SK-N-SH (cell line): ENCODE results near the gene TRAF2. TPM values are rescaled to one million over a fixed set of nuclear protein-coding genes. Genes with fewer than 3 reads are reported as not detected.

Experiments
- CTCF ChIA-PET: fragments of 300-600, 350-600 bp; formaldehyde crosslinking; extraction: SDS; loops from one replicate; lab custom pipeline; 2021; lab: Yijun Ruan, JAX
- POLR2A ChIA-PET: fragments of 350-600 bp; sonication (Branson Sonifier 250); formaldehyde crosslinking; extraction: SDS; loops from one replicate; lab custom pipeline; 2020; ENCODE audit warnings: antibody characterized with exemption, inconsistent platforms; lab: Yijun Ruan, JAX
- DNase-seq: peaks from one replicate; pipeline ENCODE4 v3.0.0; 2012
- H2AFZ ChIP-seq: fragments of 200-600 bp; sonication (generic); 2 replicates; pipeline ENCODE4 v1.8.1; 2016; ENCODE audit warnings: antibody characterized with exemption, mild to moderate bottlenecking, low read depth
- H3F3A ChIP-seq: fragments of 200-600 bp; sonication (generic); replicated peaks from 2 replicates; pipeline ENCODE3; 2016; ENCODE audit warnings: antibody characterized with exemption, mild to moderate bottlenecking; ENCODE audit not compliant: insufficient read depth
- H3K27ac ChIP-seq, 2 experiments: fragments of 200-500 bp in 1 of 2; fragments of 200-600 bp in 1 of 2; sonication (Bioruptor generic) in 1 of 2; sonication (generic), shearing (Covaris generic) in 1 of 2; 2 replicates each; pipeline versions ENCODE4 v1.5.1 to v1.6.1; 2014 to 2016; ENCODE audit warnings: low read depth in 2 of 2, inconsistent platforms in 1 of 2, low read length in 1 of 2, mild to moderate bottlenecking in 1 of 2, mixed read lengths in 1 of 2
- H3K27me3 ChIP-seq: fragments of 200-600 bp; sonication (generic), shearing (Covaris generic); 2 replicates; pipeline ENCODE4 v1.6.1; 2016; ENCODE audit warnings: mixed run types; ENCODE audit not compliant: insufficient read depth
- H3K36me3 ChIP-seq, 2 experiments: fragments of 200-500 bp in 1 of 2; fragments of 200-600 bp in 1 of 2; sonication (Bioruptor generic) in 1 of 2; sonication (generic) in 1 of 2; replicated peaks in 1 of 2; 2 replicates each; pipeline versions ENCODE3 to v1.5.1; 2014 to 2016; ENCODE audit warnings: low read length in 1 of 2, mild to moderate bottlenecking in 1 of 2; ENCODE audit not compliant: insufficient read depth in 2 of 2, control insufficient read depth in 1 of 2
- H3K4me1 ChIP-seq, 2 experiments: fragments of 200-500 bp in 1 of 2; fragments of 200-600 bp in 1 of 2; sonication (Bioruptor generic) in 1 of 2; sonication (generic), shearing (Covaris generic) in 1 of 2; 2 replicates each; pipeline versions ENCODE4 v1.5.1 to v1.6.1; 2014 to 2016; ENCODE audit warnings: low read depth in 1 of 2, low read length in 1 of 2, mixed run types in 1 of 2; ENCODE audit not compliant: insufficient read depth in 2 of 2, control insufficient read depth in 1 of 2
- H3K4me2 ChIP-seq: fragments of 200-600 bp; sonication (generic), shearing (Covaris generic); 2 replicates; pipeline ENCODE4 v1.6.1; 2017; ENCODE audit warnings: mixed run types
- H3K4me3 ChIP-seq, 2 experiments: fragments of 200-500 bp in 1 of 2; fragments of 200-600 bp in 1 of 2; sonication (Bioruptor generic) in 1 of 2; sonication (generic), shearing (Covaris generic) in 1 of 2; 2 replicates each; pipeline versions ENCODE4 v1.5.1 to v1.8.1; 2014 to 2016; ENCODE audit warnings: low read depth in 2 of 2, inconsistent platforms in 1 of 2, low read length in 1 of 2, mild to moderate bottlenecking in 1 of 2, mixed read lengths in 1 of 2, moderate library complexity in 1 of 2
- H3K79me2 ChIP-seq: fragments of 200-600 bp; sonication (generic); 2 replicates; pipeline ENCODE4 v1.8.1; 2017; ENCODE audit warnings: mild to moderate bottlenecking; ENCODE audit not compliant: insufficient read depth
- H3K9ac ChIP-seq: fragments of 200-600 bp; sonication (generic); 2 replicates; pipeline ENCODE4 v1.6.1; 2017; ENCODE audit warnings: mixed run types
- H3K9me2 ChIP-seq: fragments of 200-600 bp; sonication (generic); 2 replicates; pipeline ENCODE4 v1.6.1; 2017; ENCODE audit warnings: mixed run types
- H3K9me3 ChIP-seq: fragments of 200-600 bp; sonication (generic); 2 replicates; pipeline ENCODE4 v1.6.1; 2017; ENCODE audit warnings: mixed run types, mild to moderate bottlenecking, moderate library complexity
- H4K20me1 ChIP-seq: fragments of 200-600 bp; sonication (generic); 2 replicates; pipeline ENCODE4 v1.6.1; 2017; ENCODE audit warnings: mild to moderate bottlenecking, mixed run types; ENCODE audit not compliant: insufficient read depth
- CHD2 ChIP-seq: fragments of 150-350 bp; IDR thresholded peaks from 2 replicates; pipeline ENCODE4 v1.6.1; 2018; ENCODE audit warnings: low read length; ENCODE audit not compliant: partially characterized antibody
- CTCF ChIP-seq: fragments of 200-600 bp; sonication (generic); IDR thresholded peaks from 2 replicates; pipeline ENCODE4 v1.6.1; 2017; ENCODE audit warnings: antibody characterized with exemption, mild to moderate bottlenecking, moderate library complexity
- ELF1 ChIP-seq: IDR thresholded peaks from 2 replicates; pipeline ENCODE4 v1.4.0; 2012
- FOXM1 ChIP-seq: IDR thresholded peaks from 2 replicates; pipeline ENCODE4 v1.4.0; 2012; ENCODE audit warnings: low read depth, mild to moderate bottlenecking
- GATA2 ChIP-seq: sonication (generic); formaldehyde crosslinking; IDR thresholded peaks from 2 replicates; pipeline ENCODE4 v1.5.0; 2020; ENCODE audit warnings: mild to moderate bottlenecking, missing genetic modification reagents
- MEF2A ChIP-seq: IDR thresholded peaks from 2 replicates; pipeline ENCODE4 v1.4.0; 2012; ENCODE audit warnings: low read depth, borderline replicate concordance
- MXI1 ChIP-seq: IDR thresholded peaks from 2 replicates; pipeline ENCODE4 v1.6.1; 2012; ENCODE audit warnings: mild to moderate bottlenecking, low read depth, low read length, improper control_type of control experiment
- NRF1 ChIP-seq: IDR thresholded peaks from 2 replicates; pipeline ENCODE4 v1.6.1; 2012; ENCODE audit warnings: low read depth, mild to moderate bottlenecking, low read length
- POLR2AphosphoS5 ChIP-seq: IDR thresholded peaks from 2 replicates; pipeline ENCODE4 v1.6.1; 2012; ENCODE audit warnings: low read depth, low read length
- RAD21 ChIP-seq: IDR thresholded peaks from 2 replicates; pipeline ENCODE4 v1.6.1; 2012; ENCODE audit warnings: mild to moderate bottlenecking, low read length
- REST ChIP-seq: IDR thresholded peaks from 2 replicates; pipeline ENCODE4 v1.6.1; 2012; ENCODE audit warnings: mild to moderate bottlenecking, low read depth, low read length, moderate library complexity
- RXRA ChIP-seq: IDR thresholded peaks from 2 replicates; pipeline ENCODE4 v1.4.0; 2012; ENCODE audit warnings: low read depth, mild to moderate bottlenecking, borderline replicate concordance
- SMC3 ChIP-seq: IDR thresholded peaks from 2 replicates; pipeline ENCODE4 v1.6.1; 2012; ENCODE audit warnings: low read depth, low read length, improper control_type of control experiment
- TCF12 ChIP-seq: IDR thresholded peaks from 2 replicates; pipeline ENCODE4 v1.4.0; 2012
- YY1 ChIP-seq: IDR thresholded peaks from 2 replicates; pipeline ENCODE4 v1.4.0; 2012; ENCODE audit warnings: low read depth, mild to moderate bottlenecking
- WGBS: methylation state at CpG from one replicate; pipeline ENCODE4 v1.1.6; 2017; ENCODE audit warnings: low lambda C conversion rate; 5-methylcytosine and 5-hydroxymethylcytosine counted together
- polyA plus RNA-seq, 3 experiments: library from polyadenylated mRNA; depleted of rRNA; stranded (reverse); fragments of >200 nt; gene quantifications; 2 replicates each; pipeline ENCODE4 v1.2.3, GENCODE V29; 2012

Gene TRAF2
- polyA plus RNA-seq, 1 of the 3 experiments (the other 2 are of a cell fraction): 15.4 TPM

- WGBS: 100% methylated on average over 2 of the region's 14 CpGs
- Histone ChIP-seq H3K36me3 (no peaks in the 10 kb centered on the region), H3K9me3 (no peaks in the 10 kb centered on the region), H3K4me1 (peaks cover 0 to 25% of the 10 kb centered on the region in 2 experiments; a peak in 2 of 4 replicates), H3K9me2 (no peaks in the 10 kb centered on the region), H3K27me3 (no peaks in the 10 kb centered on the region), H3F3A (no peaks in the 10 kb centered on the region), H3K4me2 (no peak within 1 kb of the TSS), H3K79me2 (no peaks in the 10 kb centered on the region), H4K20me1 (no peaks in the 10 kb centered on the region), H3K9ac (no peak within 1 kb of the TSS), H3K4me3 (no peak within 1 kb of the TSS), H3K27ac (peak within 1 kb of the TSS in 1 of 2 experiments; percentile 30; a peak in 1 of 4 replicates), H2AFZ (no peak within 1 kb of the TSS)
- TF ChIP-seq REST: no peak
- TF ChIP-seq MEF2A: no peak
- TF ChIP-seq CTCF: no peak
- TF ChIP-seq ELF1: no peak
- TF ChIP-seq GATA2 (CRISPR knock-in tag): no peak
- no peak for TF ChIP-seq SMC3
- TF ChIP-seq FOXM1: no peak
- CTCF ChIA-PET: interaction anchor here (0.9 to 13.2 kb wide), 6 partner anchors 25 to 160 kb away, joined by 3 to 350 read pairs (median 4); partner anchors contain the start of genes ABCA2, CLIC3 and FUT7
- POLR2A ChIA-PET: interaction anchor here (0.9 to 1.8 kb wide), 6 partner anchors 22 to 77 kb away, joined by 3 to 7 read pairs (median 4); partner anchors contain the start of gene PTGDS
- DNase-seq: no peak
Measured at GRCh38 chr9:136951541-136952320, 65.4 kb downstream of the TRAF2 start, which contains the start of gene LCN12. TSS of gene LCN12 (plus strand) at chr9:136952273. CDS start at chr9:136952328, 55 bp downstream.

- Histone ChIP-seq H3K27me3 (no peaks in the 10 kb centered on the region), H2AFZ (no peak overlapping the region), H3K79me2 (no peaks in the 10 kb centered on the region), H3F3A (no peaks in the 10 kb centered on the region), H3K9me2 (no peaks in the 10 kb centered on the region), H3K36me3 (no peaks in the 10 kb centered on the region), H4K20me1 (no peaks in the 10 kb centered on the region), H3K9me3 (no peaks in the 10 kb centered on the region), H3K4me1 (peaks cover 0 to 25% of the 10 kb centered on the region in 2 experiments; a peak in 2 of 4 replicates), H3K4me3 (no peak overlapping the region), H3K27ac (peak overlapping the region in 1 of 2 experiments; percentile 30; a peak in 1 of 4 replicates), H3K9ac (no peak overlapping the region), H3K4me2 (no peak overlapping the region)
- POLR2A ChIA-PET: interaction anchor here (1.6 kb wide), 1 partner anchor 25 kb away, joined by 4 read pairs; the partner anchor contains the start of gene PTGDS
- CTCF ChIA-PET: interaction anchor here (1.4 to 13.2 kb wide), 3 partner anchors 44 to 97 kb away, joined by 4 to 350 read pairs (median 5); partner anchors contain the start of genes ABCA2, CLIC3 and FUT7
- DNase-seq: peak; percentile 61
- TF ChIP-seq NRF1 (no peak), MXI1 (no peak), CHD2 (no peak), RXRA (no peak), YY1 (no peak), RAD21 (no peak), TCF12 (no peak), POLR2AphosphoS5 (no peak)
- 94% methylated on average over 3 of the region's 15 CpGs for WGBS
Measured at GRCh38 chr9:136952321-136952850, 66.1 kb downstream of the TRAF2 start.
